Left ventricle myocardium inferior (tissue), 1 donor: Measurements from ENCODE around the gene SNTB2. TPM values are rescaled to one million over a fixed set of nuclear protein-coding genes. Genes with fewer than 3 reads are reported as not detected.
A peak's percentile ranks its signal among the peaks of the same experiment; 100 is the strongest.

Experiments used
- DNase-seq: peaks from one replicate; pipeline ENCODE4 v3.0.0-alpha.2; 2020
- H3K27ac ChIP-seq: fragments of 200-600 bp; replicated peaks from 2 replicates; pipeline ENCODE4 v1.8.0; 2021
- H3K27me3 ChIP-seq: fragments of 200-600 bp; 2 replicates; pipeline ENCODE4 v1.8.0; 2021; ENCODE audit warnings: low read depth
- H3K36me3 ChIP-seq: fragments of 200-600 bp; 2 replicates; pipeline ENCODE4 v1.8.0; 2021
- H3K4me1 ChIP-seq: fragments of 200-600 bp; 2 replicates; pipeline ENCODE4 v1.8.0; 2021
- H3K4me3 ChIP-seq: fragments of 200-600 bp; 2 replicates; pipeline ENCODE4 v1.8.0; 2021; ENCODE audit warnings: mild to moderate bottlenecking, moderate library complexity
- H3K9me3 ChIP-seq: fragments of 200-600 bp; replicated peaks from 2 replicates; pipeline ENCODE4 v1.8.0; 2021
- CTCF ChIP-seq: fragments of 200-600 bp; IDR thresholded peaks from 2 replicates; pipeline ENCODE4 v1.8.0; 2021; ENCODE audit warnings: antibody characterized with exemption, mild to moderate bottlenecking, borderline replicate concordance
- intact Hi-C: fragments of 100-400 bp; cut with micrococcal nuclease; formaldehyde crosslinking; loops from one replicate; pipeline ENCODE4 v1.11.0; 2022
- total RNA-seq: library from RNA; stranded (reverse); fragmentation: NEBNext Ultra II Directional; extraction: Animal tissue kit (Norgen Biotek cat#: 25700); gene quantifications from one replicate; pipeline ENCODE4 v1.2.1, GENCODE V29; 2021
- donor health status: DM: no; HTN: yes; CAD: no; lungs with severe emphysema.

The SNTB2 gene
- total RNA-seq, 1 donor from 2014 or later: 10.2 TPM

GRCh38 chr16:69201787-69202186 is 14.8 kb downstream of the SNTB2 start:
- peaks cover 23% of the 10 kb centered on the region for H3K4me1 ChIP-seq
- intact Hi-C loops: no loop called here
- no peak overlapping the region for H3K4me3 ChIP-seq
- no peaks in the 10 kb centered on the region for H3K27me3 ChIP-seq
- DNase-seq: no peak
- H3K36me3 ChIP-seq: no peaks in the 10 kb centered on the region
- H3K9me3 ChIP-seq: no peaks in the 10 kb centered on the region
- no peak for TF ChIP-seq CTCF
- peak overlapping the region; percentile 21 for H3K27ac ChIP-seq

- no peak for TF ChIP-seq CTCF
- intact Hi-C loops: no loop called here
- peaks cover 23% of the 10 kb centered on the region for H3K4me1 ChIP-seq
- no peak for DNase-seq
- no peak overlapping the region for H3K27ac ChIP-seq
- no peaks in the 10 kb centered on the region for H3K9me3 ChIP-seq
- no peaks in the 10 kb centered on the region for H3K27me3 ChIP-seq
- H3K36me3 ChIP-seq: no peaks in the 10 kb centered on the region
- no peak overlapping the region for H3K4me3 ChIP-seq
These were observed 17.2 kb downstream of the SNTB2 start for GRCh38 chr16:69204172-69204571.

GRCh38 chr16:69209735-69210134 is 22.8 kb downstream of the SNTB2 start:
- Histone ChIP-seq H3K36me3 (no peaks in the 10 kb centered on the region), H3K4me1 (peaks cover 5% of the 10 kb centered on the region), H3K27me3 (no peaks in the 10 kb centered on the region), H3K27ac (no peak overlapping the region), H3K4me3 (no peak overlapping the region), H3K9me3 (no peaks in the 10 kb centered on the region)
- intact Hi-C loops: no loop called here
- no peak for TF ChIP-seq CTCF
- no peak for DNase-seq

GRCh38 chr16:69217433-69217832 is 30.5 kb downstream of the SNTB2 start:
- Histone ChIP-seq H3K4me1 (peaks cover 24% of the 10 kb centered on the region), H3K36me3 (no peaks in the 10 kb centered on the region), H3K27me3 (no peaks in the 10 kb centered on the region), H3K9me3 (no peaks in the 10 kb centered on the region), H3K27ac (no peak overlapping the region), H3K4me3 (no peak overlapping the region)
- TF ChIP-seq CTCF: no peak
- intact Hi-C loops: no loop called here
- DNase-seq: no peak

- peaks cover 26% of the 10 kb centered on the region for H3K4me1 ChIP-seq
- H3K4me3 ChIP-seq: no peak overlapping the region
- no peak overlapping the region for H3K27ac ChIP-seq
- no peak for TF ChIP-seq CTCF
- intact Hi-C loops: no loop called here
- no peak for DNase-seq
- H3K9me3 ChIP-seq: no peaks in the 10 kb centered on the region
- H3K36me3 ChIP-seq: no peaks in the 10 kb centered on the region
- H3K27me3 ChIP-seq: no peaks in the 10 kb centered on the region
These were observed 32.3 kb downstream of the SNTB2 start for GRCh38 chr16:69219279-69219678.

GRCh38 chr16:69223882-69224281 is 36.9 kb downstream of the SNTB2 start:
- TF ChIP-seq CTCF: no peak
- no peak overlapping the region for H3K4me3 ChIP-seq
- no peaks in the 10 kb centered on the region for H3K27me3 ChIP-seq
- peak overlapping the region; percentile 60 for H3K27ac ChIP-seq
- intact Hi-C loops: no loop called here
- no peaks in the 10 kb centered on the region for H3K36me3 ChIP-seq
- DNase-seq: no peak
- H3K4me1 ChIP-seq: peaks cover 15% of the 10 kb centered on the region
- H3K9me3 ChIP-seq: no peaks in the 10 kb centered on the region
